ENCODE results near the gene PIK3R1.

PIK3R1 gene

GRCh38 chr5:68258531-68258930 lies 43.0 kb downstream of the PIK3R1 start:
- TF ChIP-seq CTCF (IDR thresholded peaks at IDR 0.05; ENCODE audit: extremely low read depth, missing control alignments), result no peak
- DNase-seq (ENCODE audit: low spot score), result no peak

GRCh38 chr5:68259700-68260099 lies 44.1 kb downstream of the PIK3R1 start:
- TF ChIP-seq CTCF (IDR thresholded peaks at IDR 0.05; ENCODE audit: extremely low read depth, missing control alignments), result no peak
- no peak for DNase-seq (ENCODE audit: low spot score)

- no peak for DNase-seq (ENCODE audit: low spot score)
- TF ChIP-seq CTCF (IDR thresholded peaks at IDR 0.05; ENCODE audit: extremely low read depth, missing control alignments), result no peak
Measured at GRCh38 chr5:68260467-68260866, 44.9 kb downstream of the PIK3R1 start.

- no peak for DNase-seq (ENCODE audit: low spot score)
- TF ChIP-seq CTCF (IDR thresholded peaks at IDR 0.05; ENCODE audit: extremely low read depth, missing control alignments), result no peak
Measured at GRCh38 chr5:68261169-68261568, 45.6 kb downstream of the PIK3R1 start.

GRCh38 chr5:68261569-68262065 lies 46.1 kb downstream of the PIK3R1 start:
- no peak for DNase-seq (ENCODE audit: low spot score)
- TF ChIP-seq CTCF (IDR thresholded peaks at IDR 0.05; ENCODE audit: extremely low read depth, missing control alignments), result peak; percentile 10

GRCh38 chr5:68264024-68264956 lies 48.7 kb downstream of the PIK3R1 start:
- TF ChIP-seq CTCF (IDR thresholded peaks at IDR 0.05; ENCODE audit: extremely low read depth, missing control alignments), result no peak
- DNase-seq (ENCODE audit: low spot score), result no peak

- no peak for DNase-seq (ENCODE audit: low spot score)
- TF ChIP-seq CTCF (IDR thresholded peaks at IDR 0.05; ENCODE audit: extremely low read depth, missing control alignments), result no peak
Measured at GRCh38 chr5:68265347-68265746, 49.8 kb downstream of the PIK3R1 start.

Measured in GM20000 (cell line).